ENCODE measurements around the gene APMAP.

APMAP gene

GRCh38 chr20:24998631-24999445 is 6.3 kb upstream of the APMAP start:
- H3K36me3 ChIP-seq (ENCODE audit: control insufficient read depth, insufficient read depth, low read length) = no peaks in the 10 kb centered on the region
- H3K9ac ChIP-seq (ENCODE audit: low read length) = peak overlapping the region; percentile 17
- no peaks in the 10 kb centered on the region for H3K9me3 ChIP-seq (ENCODE audit: control insufficient read depth, low read length)
- peaks cover 35% of the 10 kb centered on the region for H3K4me1 ChIP-seq (ENCODE audit: control insufficient read depth, insufficient read depth, low read length)
- no peak overlapping the region for H3K4me3 ChIP-seq (ENCODE audit: low read length)
- H3K27me3 ChIP-seq (ENCODE audit: control insufficient read depth, insufficient read depth, low read length) = no peaks in the 10 kb centered on the region

- H3K4me1 ChIP-seq (ENCODE audit: control insufficient read depth, insufficient read depth, low read length) = peaks cover 35% of the 10 kb centered on the region
- H3K9me3 ChIP-seq (ENCODE audit: control insufficient read depth, low read length) = no peaks in the 10 kb centered on the region
- no peaks in the 10 kb centered on the region for H3K27me3 ChIP-seq (ENCODE audit: control insufficient read depth, insufficient read depth, low read length)
- no peak overlapping the region for H3K9ac ChIP-seq (ENCODE audit: low read length)
- no peak overlapping the region for H3K4me3 ChIP-seq (ENCODE audit: low read length)
- no peaks in the 10 kb centered on the region for H3K36me3 ChIP-seq (ENCODE audit: control insufficient read depth, insufficient read depth, low read length)
Measured at GRCh38 chr20:24998121-24998520, 5.6 kb upstream of the APMAP start.

GRCh38 chr20:24996449-24997377 is 4.2 kb upstream of the APMAP start:
- Histone ChIP-seq H3K4me3 (ENCODE audit: low read length) (no peak overlapping the region), H3K36me3 (ENCODE audit: control insufficient read depth, insufficient read depth, low read length) (no peaks in the 10 kb centered on the region), H3K9me3 (ENCODE audit: control insufficient read depth, low read length) (no peaks in the 10 kb centered on the region), H3K4me1 (ENCODE audit: control insufficient read depth, insufficient read depth, low read length) (peaks cover 37% of the 10 kb centered on the region), H3K9ac (ENCODE audit: low read length) (no peak overlapping the region), H3K27me3 (ENCODE audit: control insufficient read depth, insufficient read depth, low read length) (no peaks in the 10 kb centered on the region)

- H3K27me3 ChIP-seq (ENCODE audit: control insufficient read depth, insufficient read depth, low read length) = no peaks in the 10 kb centered on the region
- H3K4me3 ChIP-seq (ENCODE audit: low read length) = no peak overlapping the region
- H3K9ac ChIP-seq (ENCODE audit: low read length) = no peak overlapping the region
- H3K9me3 ChIP-seq (ENCODE audit: control insufficient read depth, low read length) = no peaks in the 10 kb centered on the region
- peaks cover 45% of the 10 kb centered on the region for H3K4me1 ChIP-seq (ENCODE audit: control insufficient read depth, insufficient read depth, low read length)
- no peaks in the 10 kb centered on the region for H3K36me3 ChIP-seq (ENCODE audit: control insufficient read depth, insufficient read depth, low read length)
Measured at GRCh38 chr20:24995741-24996448, 3.3 kb upstream of the APMAP start.

GRCh38 chr20:24994470-24995368 is 2.2 kb upstream of the APMAP start:
- Histone ChIP-seq H3K4me1 (ENCODE audit: control insufficient read depth, insufficient read depth, low read length) (peaks cover 36% of the 10 kb centered on the region), H3K4me3 (ENCODE audit: low read length) (no peak overlapping the region), H3K27me3 (ENCODE audit: control insufficient read depth, insufficient read depth, low read length) (no peaks in the 10 kb centered on the region), H3K9me3 (ENCODE audit: control insufficient read depth, low read length) (no peaks in the 10 kb centered on the region), H3K36me3 (ENCODE audit: control insufficient read depth, insufficient read depth, low read length) (no peaks in the 10 kb centered on the region), H3K9ac (ENCODE audit: low read length) (no peak overlapping the region)

- Histone ChIP-seq H3K9me3 (ENCODE audit: control insufficient read depth, low read length) (no peaks in the 10 kb centered on the region), H3K4me3 (ENCODE audit: low read length) (no peak overlapping the region), H3K4me1 (ENCODE audit: control insufficient read depth, insufficient read depth, low read length) (peaks cover 33% of the 10 kb centered on the region)
Measured at GRCh38 chr20:24994186-24994465, 1.6 kb upstream of the APMAP start.

GRCh38 chr20:24993337-24994185 is 1.0 kb upstream of the APMAP start:
- no peaks in the 10 kb centered on the region for H3K9me3 ChIP-seq (ENCODE audit: control insufficient read depth, low read length)
- H3K36me3 ChIP-seq (ENCODE audit: control insufficient read depth, insufficient read depth, low read length) = no peaks in the 10 kb centered on the region
- peak overlapping the region; percentile 56 for H3K4me3 ChIP-seq (ENCODE audit: low read length)
- H3K4me1 ChIP-seq (ENCODE audit: control insufficient read depth, insufficient read depth, low read length) = peaks cover 27% of the 10 kb centered on the region
- H3K9ac ChIP-seq (ENCODE audit: low read length) = peak overlapping the region; percentile 74
- no peaks in the 10 kb centered on the region for H3K27me3 ChIP-seq (ENCODE audit: control insufficient read depth, insufficient read depth, low read length)

More at GRCh38 chr20:24994186-24994465, 1.6 kb upstream of the APMAP start:
- no peaks in the 10 kb centered on the region for H3K36me3 ChIP-seq (ENCODE audit: control insufficient read depth, insufficient read depth, low read length)
- no peaks in the 10 kb centered on the region for H3K27me3 ChIP-seq (ENCODE audit: control insufficient read depth, insufficient read depth, low read length)
- H3K9ac ChIP-seq (ENCODE audit: low read length) = no peak overlapping the region

GRCh38 chr20:24991897-24992486 is 559 bp downstream of the APMAP start:
- Histone ChIP-seq H3K4me3 (ENCODE audit: low read length) (peak overlapping the region; percentile 56), H3K27me3 (ENCODE audit: control insufficient read depth, insufficient read depth, low read length) (no peaks in the 10 kb centered on the region), H3K36me3 (ENCODE audit: control insufficient read depth, insufficient read depth, low read length) (no peaks in the 10 kb centered on the region), H3K9ac (ENCODE audit: low read length) (peak overlapping the region; percentile 74), H3K4me1 (ENCODE audit: control insufficient read depth, insufficient read depth, low read length) (peaks cover 23% of the 10 kb centered on the region), H3K9me3 (ENCODE audit: control insufficient read depth, low read length) (no peaks in the 10 kb centered on the region)

- Histone ChIP-seq H3K4me3 (ENCODE audit: low read length) (no peak overlapping the region), H3K27me3 (ENCODE audit: control insufficient read depth, insufficient read depth, low read length) (no peaks in the 10 kb centered on the region), H3K9me3 (ENCODE audit: control insufficient read depth, low read length) (no peaks in the 10 kb centered on the region), H3K9ac (ENCODE audit: low read length) (no peak overlapping the region), H3K4me1 (ENCODE audit: control insufficient read depth, insufficient read depth, low read length) (peaks cover 23% of the 10 kb centered on the region), H3K36me3 (ENCODE audit: control insufficient read depth, insufficient read depth, low read length) (no peaks in the 10 kb centered on the region)
Measured at GRCh38 chr20:24990810-24991252, 1.7 kb downstream of the APMAP start.

GRCh38 chr20:24989162-24989561 is 3.4 kb downstream of the APMAP start:
- Histone ChIP-seq H3K9ac (ENCODE audit: low read length) (no peak overlapping the region), H3K9me3 (ENCODE audit: control insufficient read depth, low read length) (no peaks in the 10 kb centered on the region), H3K36me3 (ENCODE audit: control insufficient read depth, insufficient read depth, low read length) (no peaks in the 10 kb centered on the region), H3K4me3 (ENCODE audit: low read length) (no peak overlapping the region), H3K27me3 (ENCODE audit: control insufficient read depth, insufficient read depth, low read length) (no peaks in the 10 kb centered on the region), H3K4me1 (ENCODE audit: control insufficient read depth, insufficient read depth, low read length) (peaks cover 12% of the 10 kb centered on the region)
